BE2C (cell line): ENCODE data around the gene LSS.

Source experiments
- DNase-seq: peaks from one replicate; pipeline ENCODE4 v3.0.0-alpha.2; 2020
- H3K27me3 ChIP-seq: fragments of 250-450 bp; sonication (Bioruptor Pico); 2 replicates; pipeline ENCODE4 v1.5.1; 2020; ENCODE audit warnings: mild to moderate bottlenecking
- H3K36me3 ChIP-seq: fragments of 250-450 bp; sonication (Bioruptor Pico); 2 replicates; pipeline ENCODE4 v1.5.1; 2020; ENCODE audit warnings: mild to moderate bottlenecking
- H3K4me1 ChIP-seq: fragments of 250-450 bp; sonication (Bioruptor Pico); 2 replicates; pipeline ENCODE4 v1.5.1; 2020
- H3K4me3 ChIP-seq: 2 replicates; pipeline ENCODE4 v1.5.1; 2011; ENCODE audit warnings: low read depth, low read length
- H3K9me3 ChIP-seq: fragments of 250-450 bp; sonication (Bioruptor Pico); 2 replicates; pipeline ENCODE4 v1.5.1; 2020
- CTCF ChIP-seq: IDR thresholded peaks from 2 replicates; pipeline ENCODE4 v1.5.1; 2012; ENCODE audit warnings: mild to moderate bottlenecking, low read depth, low read length

LSS gene

GRCh38 chr21:46156678-46157077 is 71.9 kb downstream of the LSS start:
- TF ChIP-seq CTCF = no peak
- H3K27me3 ChIP-seq = no peaks in the 10 kb centered on the region
- H3K4me3 ChIP-seq = no peak overlapping the region
- H3K36me3 ChIP-seq = no peaks in the 10 kb centered on the region
- no peaks in the 10 kb centered on the region for H3K9me3 ChIP-seq
- DNase-seq = no peak
- H3K4me1 ChIP-seq = peaks cover 4% of the 10 kb centered on the region

GRCh38 chr21:46156378-46156645 is 72.3 kb downstream of the LSS start:
- Histone ChIP-seq H3K9me3 (no peaks in the 10 kb centered on the region), H3K36me3 (no peaks in the 10 kb centered on the region), H3K27me3 (no peaks in the 10 kb centered on the region), H3K4me1 (peaks cover 4% of the 10 kb centered on the region), H3K4me3 (no peak overlapping the region)
- no peak for DNase-seq
- TF ChIP-seq CTCF = no peak

GRCh38 chr21:46155514-46156377 is 72.8 kb downstream of the LSS start, which contains the start of gene FTCD:
TSS of gene FTCD (minus strand) at chr21:46155579. CDS start at chr21:46155523, 56 bp downstream.
- Histone ChIP-seq H3K27me3 (no peaks in the 10 kb centered on the region), H3K36me3 (no peaks in the 10 kb centered on the region), H3K4me1 (peaks cover 4% of the 10 kb centered on the region), H3K9me3 (no peaks in the 10 kb centered on the region), H3K4me3 (no peak within 1 kb of the TSS)
- TF ChIP-seq CTCF = no peak
- DNase-seq = peak; percentile 9

- Histone ChIP-seq H3K9me3 (no peaks in the 10 kb centered on the region), H3K27me3 (no peaks in the 10 kb centered on the region), H3K4me3 (no peak overlapping the region), H3K4me1 (peaks cover 4% of the 10 kb centered on the region), H3K36me3 (no peaks in the 10 kb centered on the region)
- peak; percentile 4 for DNase-seq
- no peak for TF ChIP-seq CTCF
Observed at GRCh38 chr21:46154955-46155513, 73.5 kb downstream of the LSS start.

- Histone ChIP-seq H3K4me3 (no peak overlapping the region), H3K36me3 (no peaks in the 10 kb centered on the region), H3K4me1 (peaks cover 4% of the 10 kb centered on the region), H3K9me3 (no peaks in the 10 kb centered on the region), H3K27me3 (no peaks in the 10 kb centered on the region)
- peak; percentile 7 for DNase-seq
- TF ChIP-seq CTCF = no peak
Observed at GRCh38 chr21:46154155-46154954, 74.2 kb downstream of the LSS start.
